WTC11 (cell line): ENCODE results near the gene TXN. TPM values are rescaled to one million over a fixed set of nuclear protein-coding genes. Genes with fewer than 3 reads are reported as not detected.

Experiments
- ATAC-seq: fragments of 200-7000 bp; cut with Tn5 transposase; 2 replicates; pipeline ENCODE4 v1.10.0; 2021; ENCODE audit warnings: mild to moderate bottlenecking, moderate library complexity
- CTCF ChIA-PET: fragments of 300-600 bp; sonication (Branson Sonifier 250); formaldehyde crosslinking; loops from one replicate; lab custom pipeline; 2021; ENCODE audit warnings: antibody characterized with exemption; lab: Charles Lee
- POLR2A ChIA-PET: fragments of 350-600 bp; sonication (Branson Sonifier 250); formaldehyde crosslinking; loops from one replicate; lab custom pipeline; 2021; ENCODE audit warnings: antibody characterized with exemption; lab: Charles Lee
- DNase-seq: peaks from one replicate; pipeline ENCODE4 v3.0.0; 2021; ENCODE audit warnings: low spot score
- H3K27ac Mint-ChIP-seq: 2 replicates; pipeline ENCODE4 v1.8.0; 2021; ENCODE audit warnings: mixed read lengths
- H3K27me3 Mint-ChIP-seq: 2 replicates; pipeline ENCODE4 v1.8.0; 2021; ENCODE audit warnings: low read depth, mild to moderate bottlenecking, moderate library complexity, mixed read lengths
- H3K36me3 Mint-ChIP-seq: 2 replicates; pipeline ENCODE4 v1.8.0; 2021; ENCODE audit warnings: mixed read lengths
- H3K4me1 Mint-ChIP-seq: 2 replicates; pipeline ENCODE4 v1.8.0; 2022; ENCODE audit warnings: mixed read lengths
- H3K4me3 Mint-ChIP-seq: 2 replicates; pipeline ENCODE4 v1.8.0; 2021; ENCODE audit warnings: mild to moderate bottlenecking, moderate library complexity, mixed read lengths
- H3K9me3 Mint-ChIP-seq: 2 replicates; pipeline ENCODE4 v1.8.0; 2021; ENCODE audit warnings: mixed read lengths
- AFF4 ChIP-seq: sonication (generic); formaldehyde crosslinking; IDR thresholded peaks from 2 replicates; pipeline ENCODE4 v1.8.1; 2023; ENCODE audit warnings: mild to moderate bottlenecking, missing genetic modification reagents, borderline replicate concordance
- E2F1 ChIP-seq: sonication (generic); formaldehyde crosslinking; IDR thresholded peaks from 2 replicates; pipeline ENCODE4 v1.8.0; 2022; ENCODE audit warnings: mild to moderate bottlenecking, missing genetic modification reagents
- FOXP1 ChIP-seq: sonication (generic); formaldehyde crosslinking; IDR thresholded peaks from 2 replicates; pipeline ENCODE4 v1.8.0; 2022; ENCODE audit warnings: missing genetic modification reagents, mild to moderate bottlenecking, moderate library complexity, borderline replicate concordance
- JAZF1 ChIP-seq: fragments of 250-450 bp; sonication (Bioruptor Pico); IDR thresholded peaks from 2 replicates; pipeline ENCODE4 v1.9.0; 2021; ENCODE audit warnings: moderate library complexity, mild to moderate bottlenecking, inconsistent platforms
- JUN ChIP-seq: sonication (generic); formaldehyde crosslinking; IDR thresholded peaks from 2 replicates; pipeline ENCODE4 v1.8.0; 2023; ENCODE audit warnings: mild to moderate bottlenecking, missing genetic modification reagents
- MLX ChIP-seq: sonication (generic); formaldehyde crosslinking; IDR thresholded peaks from 2 replicates; pipeline ENCODE4 v1.8.1; 2023; ENCODE audit warnings: mild to moderate bottlenecking, missing genetic modification reagents, moderate library complexity
- NFYB ChIP-seq: sonication (generic); formaldehyde crosslinking; conservative IDR thresholded peaks from 2 replicates; pipeline ENCODE4 v1.8.0; 2022; ENCODE audit warnings: low read depth, missing genetic modification reagents
- RELA ChIP-seq: sonication (generic); formaldehyde crosslinking; IDR thresholded peaks from 2 replicates; pipeline ENCODE4 v1.8.1; 2022; ENCODE audit warnings: missing genetic modification reagents, mild to moderate bottlenecking, borderline replicate concordance
- RORB ChIP-seq: fragments of 250-450 bp; sonication (Bioruptor Pico); IDR thresholded peaks from 2 replicates; pipeline ENCODE4 v1.9.0; 2021; ENCODE audit warnings: mild to moderate bottlenecking
- ZNF263 ChIP-seq: sonication (generic); formaldehyde crosslinking; IDR thresholded peaks from 2 replicates; pipeline ENCODE4 v1.8.1; 2022; ENCODE audit warnings: low read depth, mild to moderate bottlenecking, moderate library complexity, missing genetic modification reagents
- ZNF317 ChIP-seq: sonication (generic); formaldehyde crosslinking; IDR thresholded peaks from 2 replicates; pipeline ENCODE4 v1.8.1; 2023; ENCODE audit warnings: low read depth, mild to moderate bottlenecking, moderate library complexity, missing genetic modification reagents, borderline replicate concordance
- ZNF396 ChIP-seq: fragments of 250-450 bp; sonication (Bioruptor Pico); IDR thresholded peaks from 2 replicates; pipeline ENCODE4 v1.8.0; 2021; ENCODE audit warnings: mild to moderate bottlenecking, moderate library complexity, borderline replicate concordance
- ZNF512 ChIP-seq: sonication (generic); formaldehyde crosslinking; IDR thresholded peaks from 2 replicates; pipeline ENCODE4 v1.8.1; 2022; ENCODE audit warnings: missing genetic modification reagents, borderline replicate concordance
- total RNA-seq: library from RNA; stranded (reverse); gene quantifications from 3 replicates; pipeline ENCODE4 v1.2.3, GENCODE V29; 2021
- TF ChIP-seq, protein P1 (sequence below): fragments of 250-450 bp; sonication (Bioruptor Pico); IDR thresholded peaks from 2 replicates; pipeline ENCODE4 v1.8.0; 2021; ENCODE audit warnings: mild to moderate bottlenecking
- TF ChIP-seq, protein P2 (sequence below): sonication (generic); formaldehyde crosslinking; IDR thresholded peaks from 2 replicates; pipeline ENCODE4 v1.8.0; 2022; ENCODE audit warnings: missing genetic modification reagents

The TXN gene
- total RNA-seq, 1 experiment from 2014 or later: 245 TPM

GRCh38 chr9:110254500-110254899, 1.8 kb downstream of the TXN start:
- Mint-ChIP-seq H3K36me3 (peaks cover 7% of the 10 kb centered on the region), H3K9me3 (no peaks in the 10 kb centered on the region), H3K27me3 (no peaks in the 10 kb centered on the region), H3K27ac (peak overlapping the region; percentile 39; the same call in 1 of the 2 replicates), H3K4me3 (peak overlapping the region; percentile 98), H3K4me1 (peaks cover 45% of the 10 kb centered on the region)
- DNase-seq (no peak), ATAC-seq (no peak)
- TF ChIP-seq E2F1 (CRISPR knock-in tag) (no peak), ZNF317 (CRISPR knock-in tag) (no peak), JAZF1 (CRISPR knock-in tag) (no peak), FOXP1 (CRISPR knock-in tag) (no peak), ZNF263 (CRISPR knock-in tag) (no peak), NFYB (CRISPR knock-in tag) (no peak), JUN (CRISPR knock-in tag) (no peak), MLX (CRISPR knock-in tag) (no peak), AFF4 (no peak), ZNF512 (no peak), RORB (no peak), RELA (CRISPR knock-in tag) (no peak), ZNF396 (CRISPR knock-in tag) (no peak)
- TF ChIP-seq, protein P1, sequence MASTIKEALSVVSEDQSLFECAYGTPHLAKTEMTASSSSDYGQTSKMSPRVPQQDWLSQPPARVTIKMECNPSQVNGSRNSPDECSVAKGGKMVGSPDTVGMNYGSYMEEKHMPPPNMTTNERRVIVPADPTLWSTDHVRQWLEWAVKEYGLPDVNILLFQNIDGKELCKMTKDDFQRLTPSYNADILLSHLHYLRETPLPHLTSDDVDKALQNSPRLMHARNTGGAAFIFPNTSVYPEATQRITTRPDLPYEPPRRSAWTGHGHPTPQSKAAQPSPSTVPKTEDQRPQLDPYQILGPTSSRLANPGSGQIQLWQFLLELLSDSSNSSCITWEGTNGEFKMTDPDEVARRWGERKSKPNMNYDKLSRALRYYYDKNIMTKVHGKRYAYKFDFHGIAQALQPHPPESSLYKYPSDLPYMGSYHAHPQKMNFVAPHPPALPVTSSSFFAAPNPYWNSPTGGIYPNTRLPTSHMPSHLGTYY (CRISPR knock-in tag): no peak
- TF ChIP-seq, protein P2, sequence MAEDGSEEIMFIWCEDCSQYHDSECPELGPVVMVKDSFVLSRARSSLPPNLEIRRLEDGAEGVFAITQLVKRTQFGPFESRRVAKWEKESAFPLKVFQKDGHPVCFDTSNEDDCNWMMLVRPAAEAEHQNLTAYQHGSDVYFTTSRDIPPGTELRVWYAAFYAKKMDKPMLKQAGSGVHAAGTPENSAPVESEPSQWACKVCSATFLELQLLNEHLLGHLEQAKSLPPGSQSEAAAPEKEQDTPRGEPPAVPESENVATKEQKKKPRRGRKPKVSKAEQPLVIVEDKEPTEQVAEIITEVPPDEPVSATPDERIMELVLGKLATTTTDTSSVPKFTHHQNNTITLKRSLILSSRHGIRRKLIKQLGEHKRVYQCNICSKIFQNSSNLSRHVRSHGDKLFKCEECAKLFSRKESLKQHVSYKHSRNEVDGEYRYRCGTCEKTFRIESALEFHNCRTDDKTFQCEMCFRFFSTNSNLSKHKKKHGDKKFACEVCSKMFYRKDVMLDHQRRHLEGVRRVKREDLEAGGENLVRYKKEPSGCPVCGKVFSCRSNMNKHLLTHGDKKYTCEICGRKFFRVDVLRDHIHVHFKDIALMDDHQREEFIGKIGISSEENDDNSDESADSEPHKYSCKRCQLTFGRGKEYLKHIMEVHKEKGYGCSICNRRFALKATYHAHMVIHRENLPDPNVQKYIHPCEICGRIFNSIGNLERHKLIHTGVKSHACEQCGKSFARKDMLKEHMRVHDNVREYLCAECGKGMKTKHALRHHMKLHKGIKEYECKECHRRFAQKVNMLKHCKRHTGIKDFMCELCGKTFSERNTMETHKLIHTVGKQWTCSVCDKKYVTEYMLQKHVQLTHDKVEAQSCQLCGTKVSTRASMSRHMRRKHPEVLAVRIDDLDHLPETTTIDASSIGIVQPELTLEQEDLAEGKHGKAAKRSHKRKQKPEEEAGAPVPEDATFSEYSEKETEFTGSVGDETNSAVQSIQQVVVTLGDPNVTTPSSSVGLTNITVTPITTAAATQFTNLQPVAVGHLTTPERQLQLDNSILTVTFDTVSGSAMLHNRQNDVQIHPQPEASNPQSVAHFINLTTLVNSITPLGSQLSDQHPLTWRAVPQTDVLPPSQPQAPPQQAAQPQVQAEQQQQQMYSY (CRISPR knock-in tag): no peak
- POLR2A ChIA-PET: no interaction called here
- CTCF ChIA-PET: no interaction called here
